Measurements from ENCODE around the gene NEAT1.

Gene NEAT1

GRCh38 chr11:65436412-65437032 is 13.9 kb downstream of the NEAT1 start:
- peak; percentile 80 for DNase-seq
- peak overlapping the region; percentile 14 for H3K4me2 ChIP-seq (ENCODE audit: low read length, poor library complexity, severe bottlenecking)
- H2BK120ac ChIP-seq (ENCODE audit: low read depth, low read length), result no peak overlapping the region
- H2BK12ac ChIP-seq (ENCODE audit: low read length in 2 of 2), result no peak overlapping the region
- H3K27me3 ChIP-seq (ENCODE audit: control insufficient read depth in 1 of 2, insufficient read depth in 1 of 2, low read length in 2 of 2), result no peaks in the 10 kb centered on the region
- no peak overlapping the region for H2AK5ac ChIP-seq (ENCODE audit: low read length, severe bottlenecking)
- peak overlapping the region in 1 of 2 experiments; percentile 92 for H3K4me3 ChIP-seq (ENCODE audit: insufficient read depth in 1 of 2, low read depth in 1 of 2, low read length in 2 of 2)
- no peak overlapping the region for H2BK15ac ChIP-seq (ENCODE audit: low read depth, poor library complexity, severe bottlenecking)
- H3K36me3 ChIP-seq (ENCODE audit: control insufficient read depth in 1 of 2, insufficient read depth in 2 of 2, low read depth in 1 of 2, low read length in 2 of 2), result peaks cover 24 to 82% of the 10 kb centered on the region in 2 experiments
- WGBS, result 97% methylated on average over 5 of the region's 5 CpGs
- H3K14ac ChIP-seq (ENCODE audit: low read length in 2 of 2), result no peak overlapping the region
- no peak overlapping the region for H3K23ac ChIP-seq (ENCODE audit: low read length in 2 of 2)
- H4K8ac ChIP-seq (ENCODE audit: low read length), result peak overlapping the region; percentile 64
- no peak overlapping the region for H3K18ac ChIP-seq (ENCODE audit: low read depth in 1 of 2, low read length in 2 of 2)
- H3K9ac ChIP-seq (ENCODE audit: low read length), result peak overlapping the region; percentile 99
- H3K4ac ChIP-seq (ENCODE audit: low read depth in 1 of 2, low read length in 2 of 2), result no peak overlapping the region
- no peak overlapping the region for H2AFZ ChIP-seq (ENCODE audit: low read depth, low read length)
- no peaks in the 10 kb centered on the region for H3K9me3 ChIP-seq (ENCODE audit: control insufficient read depth, low read length)
- H3K27ac ChIP-seq (ENCODE audit: low read length, poor library complexity, severe bottlenecking), result peak overlapping the region; percentile 81
- peak overlapping the region; percentile 28 for H4K91ac ChIP-seq (ENCODE audit: low read length)
- H3K4me1 ChIP-seq (ENCODE audit: control insufficient read depth, insufficient read depth, low read depth, low read length), result peaks cover 18% of the 10 kb centered on the region
- H3K79me1 ChIP-seq (replicated peaks; ENCODE audit: low read length, poor library complexity, severe bottlenecking), result no peaks in the 10 kb centered on the region
- H2BK5ac ChIP-seq (ENCODE audit: low read depth, low read length, poor library complexity, severe bottlenecking), result no peak overlapping the region

GRCh38 chr11:65437436-65438227 is 15.0 kb downstream of the NEAT1 start:
- H2BK5ac ChIP-seq (ENCODE audit: low read depth, low read length, poor library complexity, severe bottlenecking), result no peak overlapping the region
- peak; percentile 79 for DNase-seq
- H3K9me3 ChIP-seq (ENCODE audit: control insufficient read depth, low read length), result no peaks in the 10 kb centered on the region
- no peak overlapping the region for H3K14ac ChIP-seq (ENCODE audit: low read length in 2 of 2)
- H2BK120ac ChIP-seq (ENCODE audit: low read depth, low read length), result no peak overlapping the region
- H3K4me1 ChIP-seq (ENCODE audit: control insufficient read depth, insufficient read depth, low read depth, low read length), result peaks cover 25% of the 10 kb centered on the region
- H3K4me2 ChIP-seq (ENCODE audit: low read length, poor library complexity, severe bottlenecking), result no peak overlapping the region
- peak overlapping the region in 1 of 2 experiments; percentile 43 for H3K4me3 ChIP-seq (ENCODE audit: insufficient read depth in 1 of 2, low read depth in 1 of 2, low read length in 2 of 2)
- H4K8ac ChIP-seq (ENCODE audit: low read length), result no peak overlapping the region
- no peaks in the 10 kb centered on the region for H3K79me1 ChIP-seq (replicated peaks; ENCODE audit: low read length, poor library complexity, severe bottlenecking)
- no peaks in the 10 kb centered on the region for H3K27me3 ChIP-seq (ENCODE audit: control insufficient read depth in 1 of 2, insufficient read depth in 1 of 2, low read length in 2 of 2)
- H3K27ac ChIP-seq (ENCODE audit: low read length, poor library complexity, severe bottlenecking), result peak overlapping the region; percentile 25
- 93% methylated on average over 14 of the region's 14 CpGs for WGBS
- H2AFZ ChIP-seq (ENCODE audit: low read depth, low read length), result no peak overlapping the region
- H4K91ac ChIP-seq (ENCODE audit: low read length), result no peak overlapping the region
- H2BK12ac ChIP-seq (ENCODE audit: low read length in 2 of 2), result no peak overlapping the region
- no peak overlapping the region for H2BK15ac ChIP-seq (ENCODE audit: low read depth, poor library complexity, severe bottlenecking)
- H2AK5ac ChIP-seq (ENCODE audit: low read length, severe bottlenecking), result no peak overlapping the region
- no peak overlapping the region for H3K23ac ChIP-seq (ENCODE audit: low read length in 2 of 2)
- no peak overlapping the region for H3K18ac ChIP-seq (ENCODE audit: low read depth in 1 of 2, low read length in 2 of 2)
- H3K9ac ChIP-seq (ENCODE audit: low read length), result peak overlapping the region; percentile 80
- peaks cover 33 to 75% of the 10 kb centered on the region in 2 experiments for H3K36me3 ChIP-seq (ENCODE audit: control insufficient read depth in 1 of 2, insufficient read depth in 2 of 2, low read depth in 1 of 2, low read length in 2 of 2)
- no peak overlapping the region for H3K4ac ChIP-seq (ENCODE audit: low read depth in 1 of 2, low read length in 2 of 2)

GRCh38 chr11:65438257-65439151 is 15.9 kb downstream of the NEAT1 start:
- H3K14ac ChIP-seq (ENCODE audit: low read length in 2 of 2), result no peak overlapping the region
- peaks cover 34 to 76% of the 10 kb centered on the region in 2 experiments for H3K36me3 ChIP-seq (ENCODE audit: control insufficient read depth in 1 of 2, insufficient read depth in 2 of 2, low read depth in 1 of 2, low read length in 2 of 2)
- H3K9me3 ChIP-seq (ENCODE audit: control insufficient read depth, low read length), result no peaks in the 10 kb centered on the region
- H2AK5ac ChIP-seq (ENCODE audit: low read length, severe bottlenecking), result no peak overlapping the region
- H3K79me1 ChIP-seq (replicated peaks; ENCODE audit: low read length, poor library complexity, severe bottlenecking), result no peaks in the 10 kb centered on the region
- H3K18ac ChIP-seq (ENCODE audit: low read depth in 1 of 2, low read length in 2 of 2), result no peak overlapping the region
- peaks cover 29% of the 10 kb centered on the region for H3K4me1 ChIP-seq (ENCODE audit: control insufficient read depth, insufficient read depth, low read depth, low read length)
- no peaks in the 10 kb centered on the region for H3K27me3 ChIP-seq (ENCODE audit: control insufficient read depth in 1 of 2, insufficient read depth in 1 of 2, low read length in 2 of 2)
- H2BK120ac ChIP-seq (ENCODE audit: low read depth, low read length), result no peak overlapping the region
- no peak overlapping the region for H3K4me2 ChIP-seq (ENCODE audit: low read length, poor library complexity, severe bottlenecking)
- H2AFZ ChIP-seq (ENCODE audit: low read depth, low read length), result no peak overlapping the region
- peak overlapping the region in 1 of 2 experiments; percentile 43 for H3K4me3 ChIP-seq (ENCODE audit: insufficient read depth in 1 of 2, low read depth in 1 of 2, low read length in 2 of 2)
- DNase-seq, result peak; percentile 68
- peak overlapping the region; percentile 24 for H3K27ac ChIP-seq (ENCODE audit: low read length, poor library complexity, severe bottlenecking)
- peak overlapping the region; percentile 80 for H3K9ac ChIP-seq (ENCODE audit: low read length)
- WGBS, result 85% methylated on average over 2 of the region's 9 CpGs
- no peak overlapping the region for H3K4ac ChIP-seq (ENCODE audit: low read depth in 1 of 2, low read length in 2 of 2)
- no peak overlapping the region for H2BK12ac ChIP-seq (ENCODE audit: low read length in 2 of 2)
- H2BK5ac ChIP-seq (ENCODE audit: low read depth, low read length, poor library complexity, severe bottlenecking), result no peak overlapping the region
- H2BK15ac ChIP-seq (ENCODE audit: low read depth, poor library complexity, severe bottlenecking), result no peak overlapping the region
- no peak overlapping the region for H4K8ac ChIP-seq (ENCODE audit: low read length)
- H4K91ac ChIP-seq (ENCODE audit: low read length), result no peak overlapping the region
- no peak overlapping the region for H3K23ac ChIP-seq (ENCODE audit: low read length in 2 of 2)
